OCI-LY3 (cell line): ENCODE measurements around the gene TTLL11.
"Not testable (repeated sequence)": the region's sequence is repeated elsewhere in the genome, so short reads cannot be mapped to it uniquely, and the experiment has no call there.

Experiments
- EZH2phosphoT487 ChIP-seq: fragments of 200-600 bp; shearing (Covaris generic); IDR thresholded peaks from 2 replicates; pipeline ENCODE4 v1.6.1; 2018; ENCODE audit warnings: antibody characterized with exemption, mixed run types, low read depth
- TF ChIP-seq, protein P1 (sequence below): fragments of 200-600, 300-600 bp; sonication (generic); IDR thresholded peaks from 2 replicates; pipeline ENCODE4 v1.5.1; 2014; ENCODE audit warnings: antibody characterized with exemption, low read length, low read depth

DNA sequence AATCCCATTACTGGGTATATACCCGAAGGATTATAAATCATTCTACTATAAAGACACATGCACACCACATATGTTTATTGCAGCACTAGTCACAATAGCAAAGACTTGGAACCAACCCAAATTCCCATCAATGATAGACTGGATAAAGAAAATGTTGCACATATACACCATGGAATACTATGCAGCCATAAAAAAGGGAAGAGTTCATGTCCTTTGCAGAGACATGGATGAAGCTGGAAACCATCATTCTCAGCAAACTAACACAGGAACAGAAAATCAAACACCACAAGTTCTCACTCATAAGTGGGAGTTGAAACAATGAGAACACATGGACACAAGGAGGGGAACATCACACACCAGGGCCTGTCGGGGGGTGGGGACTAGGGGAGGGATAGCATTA is 198.7 kb downstream of the TTLL11 start:
- TF ChIP-seq, protein P1, sequence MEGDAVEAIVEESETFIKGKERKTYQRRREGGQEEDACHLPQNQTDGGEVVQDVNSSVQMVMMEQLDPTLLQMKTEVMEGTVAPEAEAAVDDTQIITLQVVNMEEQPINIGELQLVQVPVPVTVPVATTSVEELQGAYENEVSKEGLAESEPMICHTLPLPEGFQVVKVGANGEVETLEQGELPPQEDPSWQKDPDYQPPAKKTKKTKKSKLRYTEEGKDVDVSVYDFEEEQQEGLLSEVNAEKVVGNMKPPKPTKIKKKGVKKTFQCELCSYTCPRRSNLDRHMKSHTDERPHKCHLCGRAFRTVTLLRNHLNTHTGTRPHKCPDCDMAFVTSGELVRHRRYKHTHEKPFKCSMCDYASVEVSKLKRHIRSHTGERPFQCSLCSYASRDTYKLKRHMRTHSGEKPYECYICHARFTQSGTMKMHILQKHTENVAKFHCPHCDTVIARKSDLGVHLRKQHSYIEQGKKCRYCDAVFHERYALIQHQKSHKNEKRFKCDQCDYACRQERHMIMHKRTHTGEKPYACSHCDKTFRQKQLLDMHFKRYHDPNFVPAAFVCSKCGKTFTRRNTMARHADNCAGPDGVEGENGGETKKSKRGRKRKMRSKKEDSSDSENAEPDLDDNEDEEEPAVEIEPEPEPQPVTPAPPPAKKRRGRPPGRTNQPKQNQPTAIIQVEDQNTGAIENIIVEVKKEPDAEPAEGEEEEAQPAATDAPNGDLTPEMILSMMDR: not testable (repeated sequence)
- not testable (repeated sequence) for TF ChIP-seq EZH2phosphoT487
